Measurements from ENCODE around the gene FCN3.

GRCh38 chr1:27336756-27337155 lies 37.9 kb downstream of the FCN3 start:
- TF ChIP-seq POLR2A (IDR thresholded peaks at IDR 0.05; ENCODE audit: low read depth, low read length) (no peak), ELK1 (IDR thresholded peaks at IDR 0.05; ENCODE audit: borderline replicate concordance, low read depth, low read length) (no peak), CTCF (conservative IDR thresholded peaks at IDR 0.05; ENCODE audit: low read depth, low read length) (no peak), BHLHE40 (IDR thresholded peaks at IDR 0.05; ENCODE audit: low read depth, low read length) (no peak)
